ENCODE measurements around the gene RNF215.

The RNF215 gene

GRCh38 chr22:30393885-30394284 is 6.7 kb upstream of the RNF215 start:
- no peak for DNase-seq

- no peak for DNase-seq
These were observed 6.1 kb upstream of the RNF215 start for GRCh38 chr22:30393322-30393680.

- DNase-seq: no peak
These were observed 5.6 kb upstream of the RNF215 start for GRCh38 chr22:30392661-30393321.

GRCh38 chr22:30390974-30391691 is 3.9 kb upstream of the RNF215 start:
- DNase-seq: no peak

- DNase-seq: no peak
These were observed 627 bp downstream of the RNF215 start for GRCh38 chr22:30386608-30386959.

- no peak for DNase-seq
These were observed 1.3 kb downstream of the RNF215 start for GRCh38 chr22:30385942-30386341.

GRCh38 chr22:30383061-30383460 is 4.2 kb downstream of the RNF215 start:
- DNase-seq: no peak

GRCh38 chr22:30382340-30382739 is 4.9 kb downstream of the RNF215 start:
- DNase-seq: no peak

- DNase-seq: no peak
These were observed 5.9 kb downstream of the RNF215 start for GRCh38 chr22:30381264-30381663.

GRCh38 chr22:30380011-30380410 is 7.2 kb downstream of the RNF215 start:
- DNase-seq: no peak

GRCh38 chr22:30375312-30375849 is 11.8 kb downstream of the RNF215 start:
- DNase-seq: no peak

GRCh38 chr22:30373331-30374325 is 13.6 kb downstream of the RNF215 start:
- DNase-seq: no peak

GRCh38 chr22:30372915-30373314 is 14.3 kb downstream of the RNF215 start:
- DNase-seq: no peak

- no peak for DNase-seq
These were observed 15.2 kb downstream of the RNF215 start for GRCh38 chr22:30371981-30372380.

GRCh38 chr22:30371321-30371720 is 15.9 kb downstream of the RNF215 start:
- DNase-seq: no peak

- no peak for DNase-seq
These were observed 16.5 kb downstream of the RNF215 start for GRCh38 chr22:30370641-30371230.

- DNase-seq: no peak
These were observed 18.8 kb downstream of the RNF215 start for GRCh38 chr22:30368420-30368819.

- no peak for DNase-seq
These were observed 21.3 kb downstream of the RNF215 start for GRCh38 chr22:30365891-30366290.

GRCh38 chr22:30362651-30363281 is 24.4 kb downstream of the RNF215 start:
- no peak for DNase-seq

GRCh38 chr22:30361916-30362650 is 25.1 kb downstream of the RNF215 start:
- DNase-seq: no peak

- no peak for DNase-seq
These were observed 28.7 kb downstream of the RNF215 start for GRCh38 chr22:30358541-30358940.
